Endothelial cell of umbilical vein (primary cell): ENCODE measurements around the gene GPR119. TPM values are rescaled to one million over a fixed set of nuclear protein-coding genes. Genes with fewer than 3 reads are reported as not detected.

Source experiments
- BruUV-seq: library from RNA; stranded (reverse); fragments of 400-500 nt; replicated peaks from 2 replicates; lab custom pipeline; 2021; lab: Mats Ljungman, UMichigan
- CTCF ChIA-PET: fragments of 300-600, 350-600 bp; sonication (Branson Sonifier 250); formaldehyde crosslinking; loops from one replicate; lab custom pipeline; 2021; ENCODE audit warnings: antibody characterized with exemption, inconsistent platforms; lab: Charles Lee
- POLR2A ChIA-PET: fragments of 300-600, 350-600 bp; sonication (Branson Sonifier 250); formaldehyde crosslinking; loops from one replicate; lab custom pipeline; 2021; ENCODE audit warnings: antibody characterized with exemption, inconsistent platforms; lab: Charles Lee
- DNase-seq: peaks from one replicate; pipeline ENCODE4 v3.0.0-alpha.2; 2011; ENCODE audit warnings: low read depth, low spot score
- FAIRE-seq: peaks from 2 replicates; lab custom pipeline; 2011; peaks lifted over from hg19 to GRCh38; lab: Jason Lieb, UNC
- H2AFZ ChIP-seq: 2 replicates; pipeline ENCODE4 v1.6.0; 2012; ENCODE audit warnings: low read depth, low read length, control low read depth, inconsistent platforms
- H3K27ac ChIP-seq: 2 replicates; pipeline ENCODE4 v1.5.1; 2011; ENCODE audit warnings: low read depth, mild to moderate bottlenecking, control low read depth, low read length, moderate library complexity; ENCODE audit not compliant: insufficient read depth
- H3K27me3 ChIP-seq, 2 experiments: 2 replicates each; pipeline versions ENCODE4 v1.6.0 to v1.6.1; 2011; ENCODE audit warnings: low read length in 2 of 2, mixed read lengths in 1 of 2; ENCODE audit not compliant: control insufficient read depth in 2 of 2, insufficient read depth in 2 of 2
- H3K36me3 ChIP-seq, 2 experiments: 2 replicates in 1 of 2; 3 replicates in 1 of 2; pipeline ENCODE4 v1.5.1; 2011; ENCODE audit warnings: low read length in 2 of 2, mild to moderate bottlenecking in 1 of 2, moderate library complexity in 1 of 2; ENCODE audit not compliant: control insufficient read depth in 2 of 2, insufficient read depth in 2 of 2; ENCODE audit errors: extremely low read depth in 1 of 2
- H3K4me1 ChIP-seq: 3 replicates; pipeline ENCODE4 v1.5.1; 2011; ENCODE audit warnings: mild to moderate bottlenecking, low read length; ENCODE audit not compliant: control insufficient read depth, insufficient read depth; ENCODE audit errors: extremely low read depth
- H3K4me2 ChIP-seq: 2 replicates; pipeline ENCODE4 v1.6.1; 2011; ENCODE audit warnings: low read length, control low read depth, mixed read lengths; ENCODE audit not compliant: insufficient read depth
- H3K4me3 ChIP-seq, 3 experiments: fragments of 200-600 bp in 1 of 3; sonication (generic), shearing (Covaris generic) in 1 of 3; replicated peaks in 1 of 3; 2 replicates each; pipeline ENCODE4 v1.5.1; 2011 to 2016; ENCODE audit warnings: control low read depth in 3 of 3, low read length in 3 of 3, mild to moderate bottlenecking in 2 of 3, inconsistent platforms in 1 of 3, low read depth in 1 of 3, moderate library complexity in 1 of 3; ENCODE audit not compliant: insufficient read depth in 1 of 3
- H3K79me2 ChIP-seq: 2 replicates; pipeline ENCODE4 v1.6.0; 2012; ENCODE audit warnings: low read length, inconsistent platforms; ENCODE audit not compliant: control insufficient read depth, insufficient read depth
- H3K9ac ChIP-seq: replicated peaks from 2 replicates; pipeline ENCODE3; 2011; ENCODE audit warnings: low read length, control low read depth; ENCODE audit not compliant: insufficient read depth; ENCODE audit errors: extremely low read depth
- H3K9me1 ChIP-seq: replicated peaks from 3 replicates; pipeline ENCODE4 v1.6.0; 2011; ENCODE audit warnings: mild to moderate bottlenecking, low read length; ENCODE audit not compliant: control insufficient read depth, insufficient read depth; ENCODE audit errors: extremely low read depth
- H3K9me3 ChIP-seq: replicated peaks from 2 replicates; pipeline ENCODE4 v1.5.1; 2012; ENCODE audit warnings: low read length, inconsistent platforms; ENCODE audit not compliant: control insufficient read depth, insufficient read depth
- H4K20me1 ChIP-seq: replicated peaks from 2 replicates; pipeline ENCODE3; 2011; ENCODE audit warnings: mild to moderate bottlenecking, low read length; ENCODE audit not compliant: control insufficient read depth, insufficient read depth; ENCODE audit errors: extremely low read depth
- EZH2 ChIP-seq: IDR thresholded peaks from 2 replicates; pipeline ENCODE4 v1.6.1; 2012; ENCODE audit warnings: borderline replicate concordance, low read depth, mild to moderate bottlenecking, moderate library complexity, low read length, inconsistent platforms; ENCODE audit not compliant: severe bottlenecking
- FOS ChIP-seq: IDR thresholded peaks from 2 replicates; pipeline ENCODE4 v1.6.1; 2011; ENCODE audit warnings: mild to moderate bottlenecking, low read length, moderate library complexity, borderline replicate concordance; ENCODE audit not compliant: insufficient read depth
- GATA2 ChIP-seq: IDR thresholded peaks from 2 replicates; pipeline ENCODE4 v1.7.0; 2011; ENCODE audit warnings: low read depth, mild to moderate bottlenecking, moderate library complexity, mixed read lengths, low read length; ENCODE audit not compliant: insufficient read length, insufficient read depth
- JUN ChIP-seq: IDR thresholded peaks from 2 replicates; pipeline ENCODE4 v1.6.1; 2011; ENCODE audit warnings: borderline replicate concordance, low read depth; ENCODE audit not compliant: insufficient read length, insufficient read depth
- MYC ChIP-seq: IDR thresholded peaks from one replicate; pipeline ENCODE4 v1.6.1; 2011; ENCODE audit warnings: mild to moderate bottlenecking, low read depth, low read length
- POLR2A ChIP-seq: IDR thresholded peaks from 2 replicates; pipeline ENCODE4 v1.6.1; 2012; ENCODE audit warnings: low read depth, mild to moderate bottlenecking, control low read depth, low read length
- POLR2AphosphoS5 ChIP-seq: IDR thresholded peaks from 2 replicates; pipeline ENCODE4 v1.6.1; 2012; ENCODE audit warnings: low read depth, mild to moderate bottlenecking, control low read depth, low read length, moderate library complexity; ENCODE audit not compliant: insufficient read depth
- dilution Hi-C: fragments of 300-500 bp; cut with MboI; formaldehyde crosslinking; loops from one replicate; pipeline ENCODE4 v1.15.0; 2019; ENCODE audit warnings: low sequenced_read_pairs; ENCODE audit not compliant: extremely low pct_ligation_motif_present
- intact Hi-C: fragments of 100-400 bp; cut with micrococcal nuclease; formaldehyde crosslinking; loops from one replicate; pipeline ENCODE4 v1.10.0; 2022
- polyA plus RNA-seq, 4 experiments: library from polyadenylated mRNA; depleted of rRNA in 3 of 4; stranded (reverse) in 3 of 4; unstranded in 1 of 4; fragments of >200 nt; gene quantifications; 2 replicates each; pipeline versions ENCODE4 v1.2.1 to v1.2.3, GENCODE V29; 2011 to 2012; ENCODE audit warnings: missing spikeins in 1 of 4
- total RNA-seq: library from RNA; stranded (reverse); gene quantifications from 2 replicates; pipeline ENCODE4 v1.2.3, GENCODE V29; 2021
- TF ChIP-seq, protein P1 (sequence below), 2 donors: IDR thresholded peaks; 1 replicate in 1 of 2; 2 replicates in 1 of 2; pipeline ENCODE4 v1.5.1; 2011; ENCODE audit warnings: low read length in 2 of 2, mild to moderate bottlenecking in 2 of 2, moderate library complexity in 2 of 2, control low read depth in 1 of 2, inconsistent platforms in 1 of 2, low read depth in 1 of 2; ENCODE audit not compliant: insufficient read depth in 1 of 2; ENCODE audit errors: extremely low read depth in 1 of 2
- TF ChIP-seq, protein P2 (sequence below): IDR thresholded peaks from 2 replicates; pipeline ENCODE4 v1.6.1; 2011; ENCODE audit not compliant: insufficient read depth, insufficient read length

The GPR119 gene
- total and polyA plus RNA-seq, 2 donors (not counting 3 experiments of a cell fraction or from before 2014, with no cell fraction given), result not detected

DNA sequence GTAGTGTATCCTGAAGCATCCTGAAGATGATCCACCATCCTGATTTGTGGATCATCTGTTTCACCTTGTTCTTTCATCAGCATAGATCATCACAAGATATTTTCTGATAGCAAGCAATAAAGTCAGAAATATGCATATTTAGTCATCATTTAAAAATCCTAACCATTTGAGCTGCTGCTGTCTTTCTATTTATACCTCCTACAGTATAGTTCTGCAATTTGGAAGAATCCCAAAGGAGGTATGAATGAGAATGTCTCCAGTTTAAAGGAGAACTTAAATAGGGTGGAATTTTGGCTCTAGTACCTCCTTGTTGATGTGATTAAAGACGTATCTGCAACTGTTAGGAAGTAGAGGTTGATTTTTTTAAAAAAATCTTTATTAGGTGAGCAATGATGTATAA is 38.2 kb downstream of the GPR119 start:
- intact Hi-C loops, result no loop called here
- Histone ChIP-seq H3K4me3 (no peak overlapping the region), H3K27ac (no peak overlapping the region), H3K9ac (no peak overlapping the region), H3K9me1 (no peaks in the 10 kb centered on the region), H3K27me3 (no peaks in the 10 kb centered on the region), H4K20me1 (no peaks in the 10 kb centered on the region), H3K9me3 (no peaks in the 10 kb centered on the region), H3K36me3 (peaks cover 0 to 2% of the 10 kb centered on the region in 2 experiments), H3K79me2 (no peaks in the 10 kb centered on the region), H3K4me1 (no peaks in the 10 kb centered on the region), H2AFZ (no peak overlapping the region), H3K4me2 (no peak overlapping the region)
- TF ChIP-seq GATA2 (no peak), JUN (no peak), EZH2 (no peak), MYC (no peak), POLR2AphosphoS5 (no peak), POLR2A (no peak), FOS (no peak)
- TF ChIP-seq, protein P1, sequence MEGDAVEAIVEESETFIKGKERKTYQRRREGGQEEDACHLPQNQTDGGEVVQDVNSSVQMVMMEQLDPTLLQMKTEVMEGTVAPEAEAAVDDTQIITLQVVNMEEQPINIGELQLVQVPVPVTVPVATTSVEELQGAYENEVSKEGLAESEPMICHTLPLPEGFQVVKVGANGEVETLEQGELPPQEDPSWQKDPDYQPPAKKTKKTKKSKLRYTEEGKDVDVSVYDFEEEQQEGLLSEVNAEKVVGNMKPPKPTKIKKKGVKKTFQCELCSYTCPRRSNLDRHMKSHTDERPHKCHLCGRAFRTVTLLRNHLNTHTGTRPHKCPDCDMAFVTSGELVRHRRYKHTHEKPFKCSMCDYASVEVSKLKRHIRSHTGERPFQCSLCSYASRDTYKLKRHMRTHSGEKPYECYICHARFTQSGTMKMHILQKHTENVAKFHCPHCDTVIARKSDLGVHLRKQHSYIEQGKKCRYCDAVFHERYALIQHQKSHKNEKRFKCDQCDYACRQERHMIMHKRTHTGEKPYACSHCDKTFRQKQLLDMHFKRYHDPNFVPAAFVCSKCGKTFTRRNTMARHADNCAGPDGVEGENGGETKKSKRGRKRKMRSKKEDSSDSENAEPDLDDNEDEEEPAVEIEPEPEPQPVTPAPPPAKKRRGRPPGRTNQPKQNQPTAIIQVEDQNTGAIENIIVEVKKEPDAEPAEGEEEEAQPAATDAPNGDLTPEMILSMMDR (IDR thresholded peaks at IDR 0.05; ENCODE audit: extremely low read depth in 1 of 2, insufficient read depth in 1 of 2, low read depth in 1 of 2, low read length in 2 of 2), result no peak
- TF ChIP-seq, protein P2, sequence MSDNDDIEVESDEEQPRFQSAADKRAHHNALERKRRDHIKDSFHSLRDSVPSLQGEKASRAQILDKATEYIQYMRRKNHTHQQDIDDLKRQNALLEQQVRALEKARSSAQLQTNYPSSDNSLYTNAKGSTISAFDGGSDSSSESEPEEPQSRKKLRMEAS, result no peak
- POLR2A ChIA-PET, result no interaction called here
- BruUV-seq, result no TSS peak
- FAIRE-seq (no peak), DNase-seq (no peak)
- CTCF ChIA-PET, result no interaction called here
- dilution Hi-C loops, result no loop called here
